K562 (cell line): ENCODE measurements around the gene INSR.

Experiments
- CEBPB ChIP-seq: fragments of 450-650 bp; IDR thresholded peaks from 2 replicates; pipeline ENCODE4 v1.6.1; 2016; ENCODE audit warnings: missing genetic modification characterization, missing compliant biosample characterization
- CREB1 ChIP-seq, 2 experiments: sonication (generic) in 1 of 2; formaldehyde crosslinking in 1 of 2; IDR thresholded peaks; 2 replicates each; pipeline versions ENCODE4 v1.6.1 to v1.8.0; 2012 to 2022; ENCODE audit warnings: inconsistent platforms in 1 of 2, mild to moderate bottlenecking in 1 of 2, missing genetic modification reagents in 1 of 2, moderate library complexity in 1 of 2
- CREBBP ChIP-seq: IDR thresholded peaks from one replicate; pipeline ENCODE4 v1.6.1; 2012; ENCODE audit warnings: low read depth, mild to moderate bottlenecking, control low read depth, inconsistent platforms, low read length
- DPF2 ChIP-seq: fragments of 450-650 bp; IDR thresholded peaks from 2 replicates; pipeline ENCODE4 v1.6.1; 2016
- HDGF ChIP-seq: fragments of 450-650 bp; IDR thresholded peaks from 2 replicates; pipeline ENCODE4 v1.6.1; 2016
- NFRKB ChIP-seq: fragments of 450-650 bp; IDR thresholded peaks from 2 replicates; pipeline ENCODE4 v1.6.1; 2016; ENCODE audit warnings: low read depth
- POLR3A ChIP-seq: IDR thresholded peaks from 2 replicates; pipeline ENCODE4 v1.6.1; 2011; ENCODE audit warnings: borderline replicate concordance, mild to moderate bottlenecking, moderate library complexity; ENCODE audit not compliant: insufficient read length, insufficient read depth; ENCODE audit errors: extremely low read depth
- SIX5 ChIP-seq, 2 experiments: IDR thresholded peaks; 2 replicates each; pipeline ENCODE4 v1.6.1; 2011; ENCODE audit warnings: low read length in 2 of 2, borderline replicate concordance in 1 of 2, low read depth in 1 of 2, mild to moderate bottlenecking in 1 of 2, moderate library complexity in 1 of 2; ENCODE audit not compliant: insufficient read depth in 1 of 2
- ZFX ChIP-seq: sonication (generic); formaldehyde crosslinking; IDR thresholded peaks from 2 replicates; pipeline ENCODE4 v1.8.0; 2022; ENCODE audit warnings: mild to moderate bottlenecking, missing genetic modification reagents, moderate library complexity
- ZNF184 ChIP-seq: sonication (generic); formaldehyde crosslinking; IDR thresholded peaks from 2 replicates; pipeline ENCODE4 v1.5.0; 2020; ENCODE audit warnings: missing genetic modification reagents
- ZNF592 ChIP-seq: fragments of 450-650 bp; IDR thresholded peaks from 2 replicates; pipeline ENCODE4 v1.6.1; 2017; ENCODE audit warnings: antibody characterized with exemption, mild to moderate bottlenecking
- ZNF785 ChIP-seq: fragments of 250-450 bp; sonication (Bioruptor Pico); IDR thresholded peaks from 2 replicates; pipeline ENCODE4 v1.4.0; 2020; ENCODE audit warnings: mild to moderate bottlenecking

- TF ChIP-seq ZNF184, result no peak
- TF ChIP-seq CREBBP, result no peak
- TF ChIP-seq CEBPB (tag), result no peak
- no peak for TF ChIP-seq HDGF
- no peak for TF ChIP-seq ZFX (CRISPR knock-in tag)
- no peak for TF ChIP-seq SIX5 (IDR thresholded peaks at IDR 0.05; ENCODE audit: borderline replicate concordance in 1 of 2, insufficient read depth in 1 of 2, low read depth in 1 of 2, low read length in 2 of 2)
- TF ChIP-seq NFRKB, result no peak
- TF ChIP-seq ZNF785 (CRISPR knock-in tag), result no peak
- TF ChIP-seq POLR3A, result no peak
- TF ChIP-seq ZNF592, result no peak
- TF ChIP-seq DPF2, result no peak
- TF ChIP-seq CREB1 (IDR thresholded peaks at IDR 0.05), result no peak
- TF ChIP-seq CREB1 (CRISPR knock-in tag; IDR thresholded peaks at IDR 0.05), result no peak
Measured at GRCh38 chr19:7225741-7226140, 68.5 kb downstream of the INSR start.
